Stimulated activated naive CD8-positive, alpha-beta T cell treated with anti-CD3 and anti-CD28 coated beads, Interleukin-15, Interleukin-2, amounts not matched to agents 100 U/mL and 50 U/mL, for 24 hours (primary cell): ENCODE data around the gene HOXB2.
"Not testable (repeated sequence)": the region's sequence is repeated elsewhere in the genome, so short reads cannot be mapped to it uniquely, and the experiment has no call there.

ENCODE experiments used
- ATAC-seq: fragments of 150-1000 bp; cut with Tn5 transposase; one replicate; pipeline ENCODE4 v1.10.0; 2021
- DNase-seq: peaks from one replicate; pipeline ENCODE4 v3.0.0; 2021

HOXB2 gene

GRCh38 chr17:48541036-48541576 lies 3.8 kb downstream of the HOXB2 start:
- no peak for ATAC-seq
- DNase-seq, result no peak

- ATAC-seq (no peak), DNase-seq (no peak)
Observed at GRCh38 chr17:48540213-48540612, 4.7 kb downstream of the HOXB2 start.

- ATAC-seq (no peak), DNase-seq (no peak)
Observed at GRCh38 chr17:48539177-48539576, 5.7 kb downstream of the HOXB2 start.

- ATAC-seq (no peak), DNase-seq (no peak)
Observed at GRCh38 chr17:48537316-48537715, 7.6 kb downstream of the HOXB2 start.

- ATAC-seq, DNase-seq: not testable (repeated sequence)
Observed at GRCh38 chr17:48535793-48536559, 8.9 kb downstream of the HOXB2 start.

- ATAC-seq (no peak), DNase-seq (no peak)
Observed at GRCh38 chr17:48532261-48532660, 12.6 kb downstream of the HOXB2 start.

- DNase-seq (no peak), ATAC-seq (no peak)
Observed at GRCh38 chr17:48530887-48531272, 14.0 kb downstream of the HOXB2 start, which contains the start of gene HOXB1. Gene HOXB1, minus strand, starts transcription at chr17:48531011. Its CDS starts 107 bp downstream, at chr17:48530904.

- no peak for ATAC-seq
- DNase-seq, result no peak
Observed at GRCh38 chr17:48530208-48530886, 14.6 kb downstream of the HOXB2 start.

GRCh38 chr17:48529683-48530009 lies 15.3 kb downstream of the HOXB2 start:
- DNase-seq, result no peak
- ATAC-seq, result no peak

GRCh38 chr17:48528936-48529682 lies 15.8 kb downstream of the HOXB2 start:
- ATAC-seq, result no peak
- DNase-seq, result no peak

- no peak for ATAC-seq
- DNase-seq, result no peak
Observed at GRCh38 chr17:48528153-48528935, 16.6 kb downstream of the HOXB2 start.

GRCh38 chr17:48527547-48527932 lies 17.4 kb downstream of the HOXB2 start:
- DNase-seq (no peak), ATAC-seq (no peak)

GRCh38 chr17:48526608-48527546 lies 18.0 kb downstream of the HOXB2 start:
- DNase-seq (peak; percentile 40), ATAC-seq (no peak)

- DNase-seq (no peak), ATAC-seq (no peak)
Observed at GRCh38 chr17:48523010-48523409, 21.9 kb downstream of the HOXB2 start.

GRCh38 chr17:48522031-48522653 lies 22.8 kb downstream of the HOXB2 start:
- DNase-seq (no peak), ATAC-seq (no peak)

- ATAC-seq (no peak), DNase-seq (no peak)
Observed at GRCh38 chr17:48520631-48521079, 24.3 kb downstream of the HOXB2 start.

GRCh38 chr17:48519427-48519826 lies 25.5 kb downstream of the HOXB2 start:
- ATAC-seq (no peak), DNase-seq (no peak)

- no peak for DNase-seq
- ATAC-seq, result no peak
Observed at GRCh38 chr17:48517478-48517877, 27.4 kb downstream of the HOXB2 start.

- ATAC-seq (no peak), DNase-seq (no peak)
Observed at GRCh38 chr17:48515925-48516900, 28.7 kb downstream of the HOXB2 start.
